IPS-18c (cell line): ENCODE measurements around the gene AP1M1.

Experiments
- H3K4me3 ChIP-seq: 2 replicates; pipeline ENCODE4 v1.7.0; 2013; ENCODE audit warnings: low read depth, mild to moderate bottlenecking, low read length, moderate library complexity; ENCODE audit not compliant: insufficient read depth
- H3K9me3 ChIP-seq: one replicate; pipeline ENCODE4 v1.6.1; 2013; ENCODE audit warnings: mild to moderate bottlenecking, low read length, moderate library complexity; ENCODE audit not compliant: control insufficient read depth, insufficient read depth

AP1M1 gene

DNA sequence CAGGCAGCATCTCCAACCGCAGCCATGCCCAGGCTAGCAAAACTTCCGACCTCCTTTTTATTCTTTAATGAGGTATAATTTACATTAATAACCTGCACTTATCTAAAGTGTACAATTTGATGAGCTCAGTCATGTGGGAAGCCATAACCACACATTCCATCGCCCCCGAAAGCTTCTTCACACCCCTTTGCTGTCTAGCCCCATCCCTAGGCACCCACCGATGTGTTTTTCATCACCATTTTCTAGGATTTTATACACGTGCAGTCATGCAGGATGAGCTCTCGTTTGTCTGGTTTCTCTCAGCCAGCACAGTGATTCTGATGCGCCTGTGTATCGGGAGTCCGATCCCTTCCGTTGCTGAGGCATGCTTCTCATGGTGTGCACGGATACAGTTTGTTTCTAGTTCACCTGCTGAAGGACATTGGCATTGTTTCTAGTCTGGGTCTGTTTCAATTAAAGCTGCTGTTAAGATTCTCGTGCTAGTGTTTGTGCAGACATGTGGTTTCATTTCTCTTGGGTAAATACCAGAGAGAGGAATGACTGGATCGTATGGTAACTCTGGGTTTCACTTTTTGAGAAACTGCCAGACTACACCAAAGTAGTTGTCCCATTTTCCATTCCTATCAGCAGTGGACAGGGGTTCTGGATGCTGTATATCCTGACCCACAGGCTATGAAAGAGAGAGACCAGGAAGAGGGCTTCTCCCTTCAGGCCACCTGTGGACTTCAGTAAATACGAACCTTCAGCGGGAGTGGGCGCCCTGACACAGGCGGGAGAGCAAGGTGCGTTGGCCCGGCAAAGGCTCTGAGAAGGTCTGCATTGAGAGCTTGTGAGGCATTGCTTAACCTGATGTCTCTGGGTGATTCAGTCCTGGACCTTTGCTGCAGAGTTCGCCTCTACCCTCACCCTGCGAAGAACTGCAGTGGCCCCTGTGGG is 4.9 kb downstream of the AP1M1 start:
- H3K4me3 ChIP-seq = no peak overlapping the region
- H3K9me3 ChIP-seq = no peaks in the 10 kb centered on the region

GRCh38 chr19:16203256-16204004 is 5.7 kb downstream of the AP1M1 start:
- H3K9me3 ChIP-seq = no peaks in the 10 kb centered on the region
- no peak overlapping the region for H3K4me3 ChIP-seq

DNA sequence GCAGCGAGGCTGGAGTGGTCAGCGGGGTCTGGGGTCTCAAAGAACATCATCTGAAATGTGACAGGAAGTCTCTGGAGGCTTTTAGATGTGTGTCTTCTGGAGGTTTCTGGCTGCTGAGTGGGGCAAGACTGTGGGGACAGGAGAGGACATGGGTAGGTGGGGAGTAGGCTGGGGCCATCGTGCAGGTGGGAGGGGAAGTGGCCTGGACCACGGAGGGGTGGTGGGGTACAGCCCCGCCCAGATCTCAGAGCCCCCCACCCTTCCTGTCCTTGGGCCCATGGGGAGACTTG is 6.2 kb downstream of the AP1M1 start:
- Histone ChIP-seq H3K9me3 (no peaks in the 10 kb centered on the region), H3K4me3 (no peak overlapping the region)

DNA sequence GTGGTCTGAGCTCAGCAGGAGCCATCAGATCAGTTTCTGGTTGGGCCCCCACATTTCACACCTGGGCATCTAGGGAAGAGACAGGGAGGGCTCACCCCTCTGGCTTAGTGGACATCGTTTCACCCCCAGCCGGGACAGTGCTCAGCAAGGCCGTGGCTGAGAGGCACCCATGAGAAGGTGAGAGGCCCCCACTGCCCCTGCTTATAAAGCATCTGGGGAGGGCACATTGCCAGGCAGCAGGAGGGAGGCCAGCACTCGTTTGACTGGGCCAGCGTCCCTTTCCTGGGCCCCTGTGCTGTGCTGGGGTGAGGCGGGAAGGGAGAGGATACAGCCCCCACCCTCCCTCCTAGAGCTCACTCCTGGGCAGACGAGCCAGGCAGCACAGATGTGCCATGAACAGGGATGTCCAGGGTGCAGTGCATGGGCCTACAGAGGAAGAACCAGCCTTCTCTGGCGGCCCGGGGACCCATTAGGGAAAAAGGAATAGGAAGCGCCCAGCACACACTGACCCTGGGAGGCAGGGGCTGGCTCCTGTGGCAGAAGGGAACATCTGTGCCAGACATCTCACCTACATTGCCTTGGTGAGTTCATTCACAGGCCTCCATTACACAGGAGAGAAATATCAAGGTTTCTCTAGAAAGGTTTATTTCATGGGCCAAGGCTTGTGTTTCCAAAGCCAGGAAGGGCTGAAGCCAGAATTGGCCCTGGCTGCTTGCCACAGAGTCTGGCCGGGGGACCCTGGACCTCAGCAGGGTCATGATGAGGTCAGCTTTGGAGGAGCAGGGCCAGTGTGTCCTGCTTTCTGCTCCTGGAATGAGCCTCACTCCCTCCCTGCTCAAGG is 7.7 kb downstream of the AP1M1 start:
- Histone ChIP-seq H3K9me3 (peaks cover 3% of the 10 kb centered on the region), H3K4me3 (no peak overlapping the region)

- Histone ChIP-seq H3K4me3 (no peak overlapping the region), H3K9me3 (peaks cover 3% of the 10 kb centered on the region)
Observed at GRCh38 chr19:16206046-16206605, 8.4 kb downstream of the AP1M1 start.

GRCh38 chr19:16206637-16207036 is 8.9 kb downstream of the AP1M1 start:
- H3K9me3 ChIP-seq = peaks cover 3% of the 10 kb centered on the region
- no peak overlapping the region for H3K4me3 ChIP-seq

- H3K9me3 ChIP-seq = peaks cover 3% of the 10 kb centered on the region
- no peak overlapping the region for H3K4me3 ChIP-seq
Observed at GRCh38 chr19:16207063-16207462, 9.4 kb downstream of the AP1M1 start.

GRCh38 chr19:16207490-16208025 is 9.8 kb downstream of the AP1M1 start:
- H3K9me3 ChIP-seq = peaks cover 3% of the 10 kb centered on the region
- no peak overlapping the region for H3K4me3 ChIP-seq

DNA sequence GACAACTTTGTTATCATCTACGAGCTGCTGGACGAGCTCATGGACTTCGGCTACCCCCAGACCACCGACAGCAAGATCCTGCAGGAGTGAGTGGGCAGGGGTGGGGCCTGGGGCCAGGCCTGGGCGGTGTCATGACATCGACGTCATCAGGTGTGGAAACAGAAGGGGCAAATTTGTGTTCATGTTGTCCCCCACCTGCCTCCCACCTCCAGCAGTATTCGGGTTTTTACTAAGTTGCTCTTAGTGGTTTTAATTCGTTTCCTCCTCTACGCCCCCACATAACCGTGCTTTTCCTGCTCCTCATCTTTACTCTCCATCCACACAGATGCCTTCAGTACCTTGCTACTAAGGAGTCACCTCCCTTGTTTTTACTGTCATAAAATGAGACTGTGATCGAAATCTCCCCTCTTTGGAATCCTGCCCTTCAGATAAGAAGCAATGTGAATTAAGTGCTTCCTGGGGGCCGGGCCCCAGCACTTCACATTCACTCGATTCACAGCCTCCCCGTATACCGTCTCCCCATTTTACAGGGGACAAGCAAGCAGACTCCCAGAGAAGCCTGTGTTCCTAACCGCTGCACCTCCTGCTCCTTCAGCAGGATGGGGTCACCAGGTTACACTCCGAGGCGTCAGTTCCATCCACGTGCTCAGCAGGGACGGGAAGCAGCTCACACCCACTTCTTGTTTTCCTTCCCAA is 10.5 kb downstream of the AP1M1 start:
- no peak overlapping the region for H3K4me3 ChIP-seq
- peaks cover 3% of the 10 kb centered on the region for H3K9me3 ChIP-seq

DNA sequence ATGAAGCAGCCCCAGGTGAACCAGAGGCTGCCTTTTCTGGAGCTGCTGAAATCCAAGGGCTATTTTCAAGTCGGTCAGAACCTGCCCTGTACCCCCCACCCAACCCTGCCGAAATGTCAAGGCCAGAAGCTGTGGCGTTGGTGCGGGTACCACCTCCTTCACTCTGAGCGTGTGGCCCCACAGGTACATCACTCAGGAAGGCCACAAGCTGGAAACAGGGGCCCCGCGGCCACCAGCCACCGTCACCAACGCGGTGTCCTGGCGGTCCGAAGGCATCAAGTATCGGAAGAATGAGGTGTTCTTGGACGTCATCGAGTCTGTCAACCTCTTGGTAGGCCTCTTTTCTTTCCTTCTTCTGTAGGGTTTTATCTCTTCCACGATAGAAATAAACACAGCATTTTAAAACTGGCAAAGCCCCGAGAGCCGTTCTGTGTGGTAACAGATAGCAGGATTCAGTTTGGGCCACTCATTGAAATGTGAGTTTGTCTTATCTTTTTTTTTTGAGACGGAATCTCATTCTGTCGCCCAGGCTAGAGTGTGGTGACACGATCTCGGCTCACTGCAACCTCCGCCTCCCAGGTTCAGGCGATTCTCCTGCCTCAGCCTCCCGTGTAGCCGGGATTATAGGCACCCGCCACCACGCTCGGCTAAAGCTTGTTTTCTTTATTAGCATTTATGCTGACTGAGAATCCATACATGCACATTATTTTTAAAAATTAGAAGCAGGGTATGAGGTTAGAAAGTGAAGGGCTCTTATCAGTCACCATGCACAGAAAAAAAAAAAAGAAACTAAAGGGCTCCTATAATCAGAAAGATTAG is 11.3 kb downstream of the AP1M1 start:
- H3K9me3 ChIP-seq = peaks cover 3% of the 10 kb centered on the region
- no peak overlapping the region for H3K4me3 ChIP-seq

DNA sequence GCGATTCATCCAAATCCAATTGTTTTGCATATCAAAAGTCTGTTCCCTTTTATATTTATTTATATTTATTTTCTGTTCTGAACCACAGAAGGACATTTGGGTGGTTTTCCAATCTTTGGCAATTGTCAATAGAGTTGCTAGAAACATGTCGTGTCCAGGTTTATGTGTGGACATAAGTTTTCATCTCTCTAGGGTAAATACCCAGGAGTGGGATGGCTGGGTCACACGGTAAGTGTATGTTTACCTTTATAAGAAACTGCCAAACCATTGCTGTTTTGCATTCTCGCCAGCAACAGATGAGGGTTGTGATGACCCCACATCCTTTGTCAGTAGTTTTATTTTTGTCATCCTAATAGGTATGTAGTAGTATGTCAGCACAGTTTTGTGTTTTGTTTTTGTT is 12.5 kb downstream of the AP1M1 start:
- Histone ChIP-seq H3K9me3 (peaks cover 3% of the 10 kb centered on the region), H3K4me3 (no peak overlapping the region)

DNA sequence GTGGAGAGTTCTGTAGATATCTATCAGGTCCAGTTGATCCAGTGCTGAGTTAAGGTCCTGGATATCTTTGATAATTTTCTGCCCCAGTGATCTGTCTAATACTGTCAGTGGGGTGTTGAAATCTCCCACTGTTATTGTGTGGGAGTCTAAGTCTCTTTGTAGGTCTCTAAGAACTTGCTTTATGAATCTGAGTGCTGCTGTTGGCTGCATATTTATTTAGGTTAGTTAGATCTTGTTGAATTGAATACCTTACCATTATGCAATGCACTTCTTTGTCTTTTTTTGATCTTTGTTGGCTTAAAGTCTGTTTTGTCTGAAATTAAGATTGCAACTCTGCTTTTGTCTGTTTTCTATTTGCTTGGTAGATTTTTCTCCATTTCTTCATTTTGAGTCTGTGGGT is 15.4 kb downstream of the AP1M1 start:
- Histone ChIP-seq H3K9me3 (peaks cover 3% of the 10 kb centered on the region), H3K4me3 (no peak overlapping the region)

- no peak overlapping the region for H3K4me3 ChIP-seq
- H3K9me3 ChIP-seq = peaks cover 2% of the 10 kb centered on the region
Observed at GRCh38 chr19:16216744-16217670, 19.3 kb downstream of the AP1M1 start.

GRCh38 chr19:16217716-16218451 is 20.2 kb downstream of the AP1M1 start:
- H3K9me3 ChIP-seq = peaks cover 2% of the 10 kb centered on the region

More at GRCh38 chr19:16217716-16218451, 20.2 kb downstream of the AP1M1 start:
- H3K4me3 ChIP-seq = no peak overlapping the region
